HG03196 (cell line): ENCODE results near the gene WIPF2.
"Not testable (repeated sequence)": the region's sequence is repeated elsewhere in the genome, so short reads cannot be mapped to it uniquely, and the experiment has no call there.

ENCODE experiments used
- ATAC-seq: cut with Tn5 transposase; IDR thresholded peaks from one replicate; pipeline ENCODE4 v1.9.1; 2021; ENCODE audit not compliant: unreplicated experiment

Gene WIPF2

GRCh38 chr17:40293363-40293762 lies 74.3 kb downstream of the WIPF2 start:
- ATAC-seq: no peak

DNA sequence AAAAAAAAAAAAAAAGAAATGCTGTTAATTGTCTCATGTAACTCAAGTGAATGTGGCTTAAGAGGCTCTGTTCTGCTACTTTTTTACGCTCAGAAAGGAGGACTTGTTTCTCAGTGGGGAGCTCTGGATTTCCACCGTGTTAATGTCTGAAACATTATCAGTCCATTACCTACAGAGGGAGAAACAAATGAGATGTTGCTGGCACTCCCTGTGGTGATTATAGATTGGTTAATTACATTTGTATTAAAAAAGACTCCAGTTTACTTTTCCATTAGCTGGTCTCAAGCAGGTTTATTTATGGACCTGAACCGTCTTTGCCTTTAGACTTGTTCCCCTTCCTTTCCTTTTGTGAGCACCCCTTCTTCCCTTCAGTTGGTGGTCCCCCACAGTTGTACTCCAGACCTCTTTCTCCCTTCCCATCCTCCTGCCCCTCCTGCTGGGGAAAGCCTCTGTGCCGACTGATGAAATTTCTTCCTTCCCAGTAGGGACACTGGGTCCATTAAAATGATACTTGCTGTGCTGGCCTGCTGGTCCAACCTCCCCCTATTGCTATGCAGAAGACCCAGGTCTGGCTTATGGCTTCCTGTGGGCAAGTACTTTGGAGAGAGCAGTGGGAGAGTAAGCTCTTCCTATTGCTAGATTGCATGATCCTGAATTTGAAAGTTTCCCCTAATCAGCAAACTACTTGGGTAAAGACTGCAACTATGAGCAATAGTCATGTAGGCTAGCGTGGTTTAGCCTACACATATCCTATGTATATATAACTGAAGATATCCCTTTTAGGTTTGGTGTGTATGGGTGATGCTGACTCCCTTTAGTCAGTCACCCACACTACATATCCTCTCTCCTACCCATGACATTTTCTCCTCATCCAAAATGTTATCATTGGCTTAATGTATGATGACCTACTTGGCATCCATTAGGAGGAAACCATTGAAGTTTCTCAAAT lies 76.7 kb downstream of the WIPF2 start:
- no peak for ATAC-seq

DNA sequence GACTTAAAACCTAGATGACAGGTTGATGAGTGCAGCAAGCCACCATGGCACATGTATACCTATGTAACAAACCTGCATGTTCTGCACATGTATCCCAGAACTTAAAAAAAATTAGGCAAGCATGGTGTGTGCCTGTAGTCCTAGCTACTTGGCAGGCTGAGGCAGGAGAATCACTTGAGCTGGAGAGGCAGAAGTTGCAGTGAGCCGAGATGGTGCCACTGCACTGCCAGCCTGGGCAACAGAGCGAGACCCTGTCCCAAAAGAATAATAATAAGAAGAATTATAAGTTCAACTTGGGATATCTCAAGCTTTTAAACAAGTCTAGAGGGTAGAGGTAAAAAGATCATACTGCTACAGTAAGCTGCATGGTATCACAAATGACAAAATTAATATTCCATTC lies 78.4 kb downstream of the WIPF2 start:
- no peak for ATAC-seq

- no peak for ATAC-seq
These were observed 79.6 kb downstream of the WIPF2 start for GRCh38 chr17:40298726-40299125.

DNA sequence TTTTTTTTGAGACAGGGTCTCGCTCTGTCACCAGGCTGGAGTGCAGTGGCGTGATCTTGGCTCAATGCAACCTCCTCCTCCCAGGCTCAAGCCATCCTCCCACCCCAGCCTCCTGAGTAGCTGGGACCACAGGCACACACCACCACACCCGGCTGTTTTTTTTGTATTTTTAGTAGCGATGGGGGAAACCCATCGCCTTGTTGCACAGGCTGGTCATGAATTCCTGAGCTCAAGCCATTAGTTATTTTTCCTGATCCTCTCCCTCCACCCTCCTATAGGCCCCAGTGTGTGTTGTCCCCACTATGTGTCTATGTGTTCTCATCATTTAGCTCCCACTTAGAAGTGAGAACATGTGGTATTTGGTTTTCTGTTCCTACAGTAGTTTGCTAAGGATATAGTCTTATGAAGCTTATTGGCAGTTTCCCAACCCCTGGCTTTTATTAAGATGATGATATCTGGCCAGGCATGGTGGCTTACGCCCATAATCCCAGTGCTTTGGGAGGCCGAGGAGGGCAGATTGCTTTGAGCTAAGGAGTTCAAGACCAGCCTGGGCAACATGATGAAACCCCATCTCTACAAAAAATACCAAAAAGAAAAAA lies 80.2 kb downstream of the WIPF2 start:
- ATAC-seq: not testable (repeated sequence)

DNA sequence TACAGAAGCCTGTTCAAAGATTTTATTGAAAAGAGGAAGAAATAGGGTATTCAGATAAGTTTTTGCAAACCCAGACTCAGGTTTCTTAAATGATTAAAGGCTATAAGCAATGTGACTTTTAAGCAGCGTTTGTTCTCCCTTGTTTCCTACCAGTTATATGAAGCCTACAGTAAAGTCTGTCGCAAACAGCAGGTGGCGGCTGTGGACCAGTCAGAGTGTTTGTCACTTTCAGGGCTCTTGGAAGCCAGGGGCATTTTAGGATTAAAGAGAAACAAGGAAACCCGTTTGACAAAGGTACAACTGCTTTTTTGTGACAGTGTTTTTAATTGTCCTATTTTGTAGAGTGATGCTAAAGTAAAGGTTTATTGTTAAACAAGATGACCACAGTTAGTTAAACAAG lies 82.2 kb downstream of the WIPF2 start:
- ATAC-seq: no peak

GRCh38 chr17:40303009-40303657 lies 84.0 kb downstream of the WIPF2 start:
- ATAC-seq: no peak

DNA sequence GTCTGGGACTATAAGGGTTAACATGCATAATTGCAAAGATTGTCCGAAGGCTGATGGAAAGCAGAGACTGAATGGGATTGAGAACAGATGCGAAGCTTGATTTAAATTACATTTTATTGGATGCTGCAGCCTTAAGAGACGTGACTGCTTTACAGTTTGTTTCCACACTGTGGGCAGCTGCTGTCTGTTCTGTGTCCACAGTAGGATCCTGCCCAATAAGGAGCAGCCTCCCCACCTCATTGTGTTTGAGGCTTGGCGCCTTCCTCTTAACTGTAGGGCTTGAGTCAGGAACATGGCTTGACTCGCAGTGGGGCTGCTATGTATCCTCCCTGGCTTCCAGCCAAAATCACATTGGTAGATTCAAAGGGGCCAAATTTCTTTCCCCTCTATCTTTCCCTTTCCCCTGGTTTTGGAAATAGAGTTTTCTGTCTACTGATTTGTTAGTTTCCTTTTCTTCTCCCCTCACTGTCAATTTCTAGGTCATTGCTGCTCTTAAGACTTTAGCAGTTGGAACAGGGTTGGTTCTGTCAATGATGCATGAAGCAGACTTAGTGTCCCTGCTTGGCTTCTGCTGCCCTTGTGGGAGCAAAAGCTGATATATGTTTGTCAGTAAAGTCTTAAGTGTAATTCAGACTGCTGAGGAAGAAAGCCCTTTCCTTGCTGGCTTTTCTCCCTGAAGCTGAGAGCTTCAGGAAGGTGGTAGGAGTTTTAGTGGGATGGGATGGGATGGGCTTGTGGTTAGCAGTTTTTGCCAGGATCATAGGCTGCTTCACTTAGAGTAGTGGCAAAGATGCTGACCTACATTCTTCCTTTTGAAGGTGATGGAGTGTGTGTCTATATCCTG lies 84.8 kb downstream of the WIPF2 start:
- ATAC-seq: no peak

DNA sequence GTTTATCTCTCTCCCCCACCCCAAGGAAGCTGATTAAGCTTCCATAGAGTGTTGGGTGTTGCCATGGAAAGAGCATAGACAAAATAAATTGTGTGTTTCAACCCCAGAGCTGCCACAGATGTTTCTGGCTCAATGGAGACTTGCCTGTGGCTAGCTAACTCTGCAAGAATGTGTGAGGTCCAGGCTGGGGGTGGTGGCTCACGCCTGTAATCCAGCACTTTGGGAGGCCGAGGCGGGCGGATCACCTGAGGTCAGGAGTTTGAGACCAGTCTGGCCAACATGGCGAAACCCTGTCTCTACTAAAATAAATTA lies 85.4 kb downstream of the WIPF2 start:
- ATAC-seq: not testable (repeated sequence)

DNA sequence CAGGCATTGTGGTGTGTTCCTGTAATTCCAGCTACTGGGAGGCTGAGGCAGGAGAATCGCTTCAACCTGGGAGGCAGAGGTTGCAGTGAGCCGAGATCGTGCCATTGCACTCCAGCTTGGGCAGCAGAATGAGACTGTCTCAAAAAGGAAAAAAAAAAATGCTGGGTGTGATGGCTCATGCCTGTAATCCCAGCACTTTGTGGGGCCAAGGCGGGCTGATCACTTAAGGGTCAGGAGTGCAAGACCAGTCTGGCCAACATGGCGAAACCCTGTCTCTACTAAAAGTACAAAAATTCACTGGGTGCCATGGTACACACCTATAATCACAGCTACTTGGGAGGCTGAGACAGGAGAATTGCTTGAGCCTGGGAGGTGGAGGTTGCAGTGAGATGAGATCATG lies 85.8 kb downstream of the WIPF2 start:
- ATAC-seq: not testable (repeated sequence)

DNA sequence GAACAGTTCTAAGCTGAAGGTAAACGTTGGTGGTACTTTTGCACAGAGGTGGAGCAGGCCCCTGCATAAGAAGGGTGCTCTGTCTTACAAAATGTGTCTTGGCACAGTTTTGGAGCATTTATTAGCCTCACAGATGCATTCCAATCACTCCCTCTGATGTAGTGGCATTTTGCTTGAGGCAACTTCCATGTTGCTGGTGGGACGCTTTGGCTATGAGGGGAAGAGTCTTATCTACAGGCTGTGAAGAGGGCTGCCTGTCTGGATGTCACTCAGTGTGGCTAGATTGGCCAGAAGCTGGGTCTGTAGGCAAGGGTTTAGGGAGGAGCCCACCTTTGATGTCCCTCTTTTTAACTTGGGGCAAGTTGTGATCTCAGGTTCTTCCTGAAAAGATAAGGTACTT lies 87.3 kb downstream of the WIPF2 start:
- ATAC-seq: no peak

DNA sequence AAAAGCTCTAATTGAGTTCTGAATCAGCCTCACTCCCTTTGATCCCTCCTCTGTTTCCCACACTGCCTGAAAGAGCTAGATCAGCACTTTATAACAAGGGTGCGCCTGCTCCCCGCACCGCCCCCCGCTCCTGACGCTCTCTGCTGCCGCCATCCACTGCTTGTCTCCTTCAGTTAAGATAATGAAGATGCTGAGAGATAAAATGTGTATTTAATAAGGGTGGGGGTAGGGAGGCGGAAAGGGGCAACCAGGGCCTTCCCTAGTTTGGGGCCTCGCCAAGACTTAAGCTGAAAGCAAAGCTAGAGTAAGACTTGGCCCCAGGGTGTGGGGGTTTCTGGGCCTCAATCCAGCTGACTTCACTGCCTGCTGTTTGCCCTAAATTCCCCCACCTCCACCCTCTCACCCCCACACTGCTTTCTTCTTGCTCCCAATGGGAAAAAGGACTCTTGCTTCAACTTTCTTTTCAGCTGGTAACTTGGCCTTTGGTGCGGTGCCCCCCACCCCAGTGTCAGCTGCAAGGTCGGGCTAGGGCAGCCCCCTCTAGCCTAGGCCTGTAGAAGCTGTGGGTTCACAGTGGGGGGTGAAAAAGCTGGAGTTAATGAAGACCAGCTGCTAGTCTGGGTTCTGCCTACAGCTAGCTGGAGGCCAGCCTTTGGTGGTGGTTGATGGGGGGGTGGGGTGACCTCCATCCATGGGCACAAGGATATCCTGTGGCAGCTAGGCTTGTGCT lies 88.1 kb downstream of the WIPF2 start:
- no peak for ATAC-seq

- ATAC-seq: no peak
These were observed 88.7 kb downstream of the WIPF2 start for GRCh38 chr17:40307740-40308239.

DNA sequence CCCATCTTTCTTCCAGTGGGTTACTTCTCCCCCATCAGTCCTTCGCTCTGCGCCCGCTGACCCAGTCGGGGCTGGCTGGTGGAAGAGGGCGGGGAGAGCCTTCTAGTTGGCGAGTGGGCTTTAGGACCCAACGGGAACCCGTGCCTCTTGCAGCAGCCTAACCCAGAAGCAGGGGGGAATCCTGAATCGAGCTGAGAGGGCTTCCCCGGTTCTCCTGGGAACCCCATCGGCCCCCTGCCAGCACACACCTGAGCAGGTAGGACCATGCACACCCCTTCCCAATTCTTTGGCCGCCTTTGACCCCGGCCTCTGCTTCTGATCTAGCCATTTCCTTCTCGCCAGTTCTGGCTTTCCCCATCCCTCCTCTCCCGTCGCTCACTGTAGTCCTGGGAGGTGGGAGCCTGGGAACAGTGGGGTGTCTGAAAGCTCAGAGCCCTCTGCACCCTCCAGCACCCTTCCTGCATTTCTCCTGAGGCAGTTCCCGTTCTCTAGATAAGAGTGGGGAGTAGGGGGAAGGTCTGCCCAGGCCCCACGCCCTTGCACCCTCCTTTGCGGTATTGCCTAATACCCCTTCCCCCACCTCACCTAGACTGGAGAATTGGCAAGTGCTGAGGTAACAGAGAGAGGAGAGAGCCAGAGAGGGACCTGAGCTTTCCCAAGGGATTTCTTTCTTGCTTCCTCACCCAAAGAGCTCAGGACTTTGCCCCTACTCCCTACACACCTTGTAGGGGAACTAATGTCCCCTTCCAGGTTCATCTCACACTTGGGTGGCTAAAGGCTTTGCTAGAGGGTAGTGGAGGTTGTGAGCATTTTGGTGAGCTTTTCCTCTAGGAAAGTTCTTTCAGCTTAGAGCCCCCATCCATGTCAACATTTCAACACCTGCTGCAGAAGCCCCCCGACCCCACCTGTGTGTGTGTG lies 90.2 kb downstream of the WIPF2 start, which contains the start of gene RARA:
Gene RARA (plus strand): TSS at position 150 of the 918 bp plus-strand sequence. CDS start 22,039 bp downstream, outside the sequence.
- no peak for ATAC-seq

GRCh38 chr17:40309949-40310510 lies 90.9 kb downstream of the WIPF2 start:
- no peak for ATAC-seq

- ATAC-seq: no peak
These were observed 91.8 kb downstream of the WIPF2 start for GRCh38 chr17:40310882-40311391.

- ATAC-seq: no peak
These were observed 92.5 kb downstream of the WIPF2 start for GRCh38 chr17:40311575-40311974.

DNA sequence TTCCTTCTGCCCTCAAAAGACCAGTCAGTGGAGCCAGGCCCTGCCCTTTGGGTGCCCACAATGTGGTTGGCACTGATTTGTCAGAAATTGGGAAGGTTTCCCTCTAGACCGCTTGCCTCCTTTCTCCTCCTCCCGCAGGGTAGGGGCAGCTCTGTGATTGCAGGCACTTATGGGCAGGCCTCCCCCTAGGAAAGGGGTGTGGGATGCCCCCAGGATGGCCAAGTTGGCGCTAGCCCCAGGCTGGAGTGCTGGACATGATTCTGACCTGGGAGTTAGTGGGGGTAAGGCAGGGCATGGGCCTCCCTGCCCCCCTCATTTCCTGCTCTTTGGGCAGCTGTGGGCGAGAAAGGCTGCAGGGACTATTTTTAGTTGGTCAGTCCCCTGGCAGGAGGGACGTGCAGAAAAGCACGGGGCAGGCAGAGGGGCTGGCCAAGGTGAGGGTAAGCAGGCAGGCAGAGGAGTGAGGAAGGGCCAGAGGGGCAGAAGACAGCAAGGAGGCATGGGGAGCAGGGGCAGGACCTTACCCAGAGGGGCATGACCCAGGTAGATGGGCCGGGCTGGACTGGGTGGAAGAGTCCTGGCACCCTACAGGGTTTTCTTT lies 93.1 kb downstream of the WIPF2 start:
- no peak for ATAC-seq
